ENCODE measurements around the gene DDX31.

DNA sequence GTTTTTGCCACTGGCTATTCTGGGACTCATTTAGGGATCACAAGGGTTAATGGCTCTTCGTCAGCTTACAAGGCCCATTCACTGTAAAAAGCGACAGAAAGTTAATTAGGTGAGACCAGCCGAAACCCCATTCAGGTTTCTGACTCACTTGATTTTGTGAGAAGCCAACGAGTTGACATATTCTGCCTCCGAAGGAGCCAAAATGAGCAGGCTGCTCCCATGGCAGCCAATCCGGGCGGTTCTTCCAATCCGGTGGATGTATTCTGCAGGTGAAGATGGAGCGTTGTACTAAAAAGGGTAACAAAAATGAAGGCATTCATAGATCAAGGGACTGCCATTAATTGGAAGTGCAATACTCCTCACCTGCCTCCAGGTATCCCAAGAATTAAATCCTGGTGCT, 39.7 kb downstream of the DDX31 start:
- TF ChIP-seq, protein P1, sequence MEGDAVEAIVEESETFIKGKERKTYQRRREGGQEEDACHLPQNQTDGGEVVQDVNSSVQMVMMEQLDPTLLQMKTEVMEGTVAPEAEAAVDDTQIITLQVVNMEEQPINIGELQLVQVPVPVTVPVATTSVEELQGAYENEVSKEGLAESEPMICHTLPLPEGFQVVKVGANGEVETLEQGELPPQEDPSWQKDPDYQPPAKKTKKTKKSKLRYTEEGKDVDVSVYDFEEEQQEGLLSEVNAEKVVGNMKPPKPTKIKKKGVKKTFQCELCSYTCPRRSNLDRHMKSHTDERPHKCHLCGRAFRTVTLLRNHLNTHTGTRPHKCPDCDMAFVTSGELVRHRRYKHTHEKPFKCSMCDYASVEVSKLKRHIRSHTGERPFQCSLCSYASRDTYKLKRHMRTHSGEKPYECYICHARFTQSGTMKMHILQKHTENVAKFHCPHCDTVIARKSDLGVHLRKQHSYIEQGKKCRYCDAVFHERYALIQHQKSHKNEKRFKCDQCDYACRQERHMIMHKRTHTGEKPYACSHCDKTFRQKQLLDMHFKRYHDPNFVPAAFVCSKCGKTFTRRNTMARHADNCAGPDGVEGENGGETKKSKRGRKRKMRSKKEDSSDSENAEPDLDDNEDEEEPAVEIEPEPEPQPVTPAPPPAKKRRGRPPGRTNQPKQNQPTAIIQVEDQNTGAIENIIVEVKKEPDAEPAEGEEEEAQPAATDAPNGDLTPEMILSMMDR (IDR thresholded peaks at IDR 0.05), result no peak
- no peak for TF ChIP-seq POLR2A (IDR thresholded peaks at IDR 0.05)

Measured in thyroid gland (tissue), 4 donors.